ENCODE data around the gene MAP2K7.

Gene MAP2K7

GRCh38 chr19:7895565-7895964, 8.1 kb upstream of the MAP2K7 start:
- no peak overlapping the region for H3K27ac ChIP-seq
- no peak overlapping the region for H3K4me3 ChIP-seq (ENCODE audit: low read depth, low read length)
- H3K27me3 ChIP-seq (replicated peaks) = no peaks in the 10 kb centered on the region
- in situ Hi-C loops (cut with HindIII; ENCODE audit: low pct_ligation_motif_present, low sequenced_read_pairs) = no loop called here
- TF ChIP-seq CTCF (IDR thresholded peaks at IDR 0.05; ENCODE audit: low read depth, low read length, missing control alignments) = no peak
- peaks cover 13% of the 10 kb centered on the region for H3K36me3 ChIP-seq (replicated peaks)
- no peak for DNase-seq

GRCh38 chr19:7897292-7897691, 6.4 kb upstream of the MAP2K7 start:
- in situ Hi-C loops (cut with HindIII; ENCODE audit: low pct_ligation_motif_present, low sequenced_read_pairs) = no loop called here
- TF ChIP-seq CTCF (IDR thresholded peaks at IDR 0.05; ENCODE audit: low read depth, low read length, missing control alignments) = no peak
- H3K36me3 ChIP-seq (replicated peaks) = peaks cover 13% of the 10 kb centered on the region
- no peak for DNase-seq
- H3K27me3 ChIP-seq (replicated peaks) = no peaks in the 10 kb centered on the region
- H3K27ac ChIP-seq = no peak overlapping the region
- no peak overlapping the region for H3K4me3 ChIP-seq (ENCODE audit: low read depth, low read length)

GRCh38 chr19:7898967-7899366, 4.7 kb upstream of the MAP2K7 start:
- no peak for TF ChIP-seq CTCF (IDR thresholded peaks at IDR 0.05; ENCODE audit: low read depth, low read length, missing control alignments)
- H3K27me3 ChIP-seq (replicated peaks) = no peaks in the 10 kb centered on the region
- peaks cover 13% of the 10 kb centered on the region for H3K36me3 ChIP-seq (replicated peaks)
- no peak overlapping the region for H3K27ac ChIP-seq
- no peak overlapping the region for H3K4me3 ChIP-seq (ENCODE audit: low read depth, low read length)
- in situ Hi-C loops (cut with HindIII; ENCODE audit: low pct_ligation_motif_present, low sequenced_read_pairs) = no loop called here
- no peak for DNase-seq

- peaks cover 13% of the 10 kb centered on the region for H3K36me3 ChIP-seq (replicated peaks)
- no peak overlapping the region for H3K27ac ChIP-seq
- no peak for DNase-seq
- no peak overlapping the region for H3K4me3 ChIP-seq (ENCODE audit: low read depth, low read length)
- H3K27me3 ChIP-seq (replicated peaks) = no peaks in the 10 kb centered on the region
- no peak for TF ChIP-seq CTCF (IDR thresholded peaks at IDR 0.05; ENCODE audit: low read depth, low read length, missing control alignments)
- in situ Hi-C loops (cut with HindIII; ENCODE audit: low pct_ligation_motif_present, low sequenced_read_pairs) = no loop called here
Measured at GRCh38 chr19:7899751-7900378, 3.8 kb upstream of the MAP2K7 start.

- DNase-seq = no peak
- no peak for TF ChIP-seq CTCF (IDR thresholded peaks at IDR 0.05; ENCODE audit: low read depth, low read length, missing control alignments)
- Histone ChIP-seq H3K36me3 (replicated peaks) (peaks cover 13% of the 10 kb centered on the region), H3K27me3 (replicated peaks) (no peaks in the 10 kb centered on the region), H3K27ac (no peak overlapping the region), H3K4me3 (ENCODE audit: low read depth, low read length) (no peak overlapping the region)
- in situ Hi-C loops (cut with HindIII; ENCODE audit: low pct_ligation_motif_present, low sequenced_read_pairs) = no loop called here
Measured at GRCh38 chr19:7900401-7900870, 3.2 kb upstream of the MAP2K7 start.

- DNase-seq = no peak
- Histone ChIP-seq H3K27me3 (replicated peaks) (no peaks in the 10 kb centered on the region), H3K4me3 (ENCODE audit: low read depth, low read length) (no peak overlapping the region), H3K36me3 (replicated peaks) (peaks cover 14% of the 10 kb centered on the region), H3K27ac (no peak overlapping the region)
- in situ Hi-C loops (cut with HindIII; ENCODE audit: low pct_ligation_motif_present, low sequenced_read_pairs) = no loop called here
- TF ChIP-seq CTCF (IDR thresholded peaks at IDR 0.05; ENCODE audit: low read depth, low read length, missing control alignments) = no peak
Measured at GRCh38 chr19:7900931-7901330, 2.7 kb upstream of the MAP2K7 start.

All from brain microvascular endothelial cell (primary cell).